SK-N-SH treated with all-trans-retinoic acid at 6 μM for 48 hours (cell line): ENCODE data around the gene AEN.

Experiments used
- ATAC-seq: fragments of 200-7000 bp; cut with Tn5 transposase; 3 replicates; pipeline ENCODE4 v1.9.1; 2020; ENCODE audit warnings: mild to moderate bottlenecking, moderate library complexity
- ARNTL ChIP-seq: fragments of 450-650 bp; formaldehyde crosslinking; IDR thresholded peaks from 2 replicates; pipeline ENCODE4 v1.5.0; 2020; ENCODE audit warnings: low read depth, mild to moderate bottlenecking, moderate library complexity, borderline replicate concordance
- GLIS3 ChIP-seq: fragments of 250-450 bp; sonication (Bioruptor Pico); IDR thresholded peaks from 2 replicates; pipeline ENCODE4 v1.5.0; 2020; ENCODE audit warnings: mild to moderate bottlenecking, moderate library complexity
- ISL1 ChIP-seq: fragments of 250-450 bp; sonication (Bioruptor Pico); IDR thresholded peaks from 2 replicates; pipeline ENCODE4 v2.1.2; 2022; ENCODE audit warnings: mild to moderate bottlenecking, moderate library complexity
- RARB ChIP-seq: fragments of 250-450 bp; sonication (Bioruptor Pico); IDR thresholded peaks from 2 replicates; pipeline ENCODE4 v1.8.0; 2021; ENCODE audit warnings: mild to moderate bottlenecking, moderate library complexity
- TOX ChIP-seq: fragments of 250-450 bp; sonication (Bioruptor Pico); IDR thresholded peaks from 2 replicates; pipeline ENCODE4 v1.8.0; 2021; ENCODE audit warnings: mild to moderate bottlenecking, moderate library complexity, borderline replicate concordance
- ZC3H10 ChIP-seq: fragments of 250-450 bp; sonication (Bioruptor Pico); IDR thresholded peaks from 2 replicates; pipeline ENCODE4 v1.5.1; 2021; ENCODE audit warnings: mild to moderate bottlenecking, moderate library complexity
- ZFP3 ChIP-seq: fragments of 250-450 bp; sonication (Bioruptor Pico); IDR thresholded peaks from 2 replicates; pipeline ENCODE4 v1.5.0; 2020; ENCODE audit warnings: mild to moderate bottlenecking, moderate library complexity
- ZNF70 ChIP-seq: fragments of 450-650 bp; formaldehyde crosslinking; IDR thresholded peaks from 2 replicates; pipeline ENCODE4 v1.5.0; 2020; ENCODE audit warnings: mild to moderate bottlenecking, moderate library complexity
- ZNF8 ChIP-seq: fragments of 450-650 bp; formaldehyde crosslinking; IDR thresholded peaks from 2 replicates; pipeline ENCODE4 v1.5.0; 2020; ENCODE audit warnings: mild to moderate bottlenecking, moderate library complexity
- TF ChIP-seq, protein P1 (sequence below): fragments of 250-450 bp; sonication (Bioruptor Pico); IDR thresholded peaks from 2 replicates; pipeline ENCODE4 v1.8.0; 2020; ENCODE audit warnings: mild to moderate bottlenecking, moderate library complexity, borderline replicate concordance
- TF ChIP-seq, protein P2 (sequence below): fragments of 250-450 bp; sonication (Bioruptor Pico); IDR thresholded peaks from 2 replicates; pipeline ENCODE4 v1.5.1; 2021; ENCODE audit warnings: mild to moderate bottlenecking, moderate library complexity
- TF ChIP-seq, protein P3 (sequence below): fragments of 250-450 bp; sonication (Bioruptor Pico); IDR thresholded peaks from 2 replicates; pipeline ENCODE4 v1.5.0; 2020; ENCODE audit warnings: mild to moderate bottlenecking, moderate library complexity
- TF ChIP-seq, protein P4 (sequence below): fragments of 250-450 bp; sonication (Bioruptor Pico); IDR thresholded peaks from 2 replicates; pipeline ENCODE4 v1.5.1; 2020; ENCODE audit warnings: low read depth, mild to moderate bottlenecking, moderate library complexity

Gene AEN

DNA sequence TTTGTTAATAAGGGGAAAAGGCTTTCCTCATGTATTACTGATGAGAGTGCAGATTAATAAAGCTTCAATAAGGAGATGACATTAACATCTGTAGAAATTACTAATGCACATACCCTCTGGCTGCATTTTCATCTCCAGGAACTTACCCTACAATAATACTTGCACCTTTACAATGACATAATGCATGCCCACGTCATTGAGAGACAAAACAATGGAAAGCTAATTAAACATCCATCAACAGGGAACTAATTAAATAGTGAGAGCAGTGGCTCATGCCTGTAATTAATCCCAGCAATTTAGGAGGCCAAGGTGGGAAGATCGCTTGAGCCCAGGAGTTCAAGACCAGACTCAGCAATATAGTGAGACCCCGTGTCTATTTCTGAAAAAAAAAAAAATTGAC, 41.8 kb upstream of the AEN start:
- TF ChIP-seq TOX (CRISPR knock-in tag): no peak
- TF ChIP-seq ZFP3 (CRISPR knock-in tag): no peak
- TF ChIP-seq, protein P1, sequence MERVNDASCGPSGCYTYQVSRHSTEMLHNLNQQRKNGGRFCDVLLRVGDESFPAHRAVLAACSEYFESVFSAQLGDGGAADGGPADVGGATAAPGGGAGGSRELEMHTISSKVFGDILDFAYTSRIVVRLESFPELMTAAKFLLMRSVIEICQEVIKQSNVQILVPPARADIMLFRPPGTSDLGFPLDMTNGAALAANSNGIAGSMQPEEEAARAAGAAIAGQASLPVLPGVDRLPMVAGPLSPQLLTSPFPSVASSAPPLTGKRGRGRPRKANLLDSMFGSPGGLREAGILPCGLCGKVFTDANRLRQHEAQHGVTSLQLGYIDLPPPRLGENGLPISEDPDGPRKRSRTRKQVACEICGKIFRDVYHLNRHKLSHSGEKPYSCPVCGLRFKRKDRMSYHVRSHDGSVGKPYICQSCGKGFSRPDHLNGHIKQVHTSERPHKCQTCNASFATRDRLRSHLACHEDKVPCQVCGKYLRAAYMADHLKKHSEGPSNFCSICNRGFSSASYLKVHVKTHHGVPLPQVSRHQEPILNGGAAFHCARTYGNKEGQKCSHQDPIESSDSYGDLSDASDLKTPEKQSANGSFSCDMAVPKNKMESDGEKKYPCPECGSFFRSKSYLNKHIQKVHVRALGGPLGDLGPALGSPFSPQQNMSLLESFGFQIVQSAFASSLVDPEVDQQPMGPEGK: no peak
- TF ChIP-seq ZNF8 (CRISPR knock-in tag): no peak
- ATAC-seq: no peak

DNA sequence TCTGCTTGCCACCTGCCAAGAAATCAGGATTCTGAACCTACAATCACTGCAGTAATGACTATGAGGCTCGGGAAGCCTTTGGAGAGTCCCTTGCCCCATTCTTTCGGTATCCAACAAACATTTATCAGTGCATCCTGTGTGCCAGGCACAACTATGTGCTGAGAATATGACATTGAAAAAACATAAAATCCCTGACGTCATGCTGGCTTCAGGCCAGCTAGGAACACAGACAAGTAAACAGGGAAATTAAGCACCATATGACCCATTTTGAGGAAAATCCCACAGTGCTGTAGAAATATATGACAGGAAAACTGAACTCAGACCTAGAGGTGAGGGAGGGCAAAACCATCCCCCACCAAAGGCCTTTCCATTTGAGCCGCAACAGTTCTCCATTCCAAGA, 40.6 kb upstream of the AEN start:
- peak; percentile 21; the same call in 1 of the 2 replicates for TF ChIP-seq ISL1 (CRISPR knock-in tag)
- TF ChIP-seq, protein P2, sequence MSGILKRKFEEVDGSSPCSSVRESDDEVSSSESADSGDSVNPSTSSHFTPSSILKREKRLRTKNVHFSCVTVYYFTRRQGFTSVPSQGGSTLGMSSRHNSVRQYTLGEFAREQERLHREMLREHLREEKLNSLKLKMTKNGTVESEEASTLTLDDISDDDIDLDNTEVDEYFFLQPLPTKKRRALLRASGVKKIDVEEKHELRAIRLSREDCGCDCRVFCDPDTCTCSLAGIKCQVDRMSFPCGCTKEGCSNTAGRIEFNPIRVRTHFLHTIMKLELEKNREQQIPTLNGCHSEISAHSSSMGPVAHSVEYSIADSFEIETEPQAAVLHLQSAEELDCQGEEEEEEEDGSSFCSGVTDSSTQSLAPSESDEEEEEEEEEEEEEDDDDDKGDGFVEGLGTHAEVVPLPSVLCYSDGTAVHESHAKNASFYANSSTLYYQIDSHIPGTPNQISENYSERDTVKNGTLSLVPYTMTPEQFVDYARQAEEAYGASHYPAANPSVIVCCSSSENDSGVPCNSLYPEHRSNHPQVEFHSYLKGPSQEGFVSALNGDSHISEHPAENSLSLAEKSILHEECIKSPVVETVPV (CRISPR knock-in tag): no peak
- TF ChIP-seq ZC3H10 (CRISPR knock-in tag): no peak
- TF ChIP-seq ARNTL: no peak
- TF ChIP-seq, all 23 proteins: peak for 1
- no peak for ATAC-seq

DNA sequence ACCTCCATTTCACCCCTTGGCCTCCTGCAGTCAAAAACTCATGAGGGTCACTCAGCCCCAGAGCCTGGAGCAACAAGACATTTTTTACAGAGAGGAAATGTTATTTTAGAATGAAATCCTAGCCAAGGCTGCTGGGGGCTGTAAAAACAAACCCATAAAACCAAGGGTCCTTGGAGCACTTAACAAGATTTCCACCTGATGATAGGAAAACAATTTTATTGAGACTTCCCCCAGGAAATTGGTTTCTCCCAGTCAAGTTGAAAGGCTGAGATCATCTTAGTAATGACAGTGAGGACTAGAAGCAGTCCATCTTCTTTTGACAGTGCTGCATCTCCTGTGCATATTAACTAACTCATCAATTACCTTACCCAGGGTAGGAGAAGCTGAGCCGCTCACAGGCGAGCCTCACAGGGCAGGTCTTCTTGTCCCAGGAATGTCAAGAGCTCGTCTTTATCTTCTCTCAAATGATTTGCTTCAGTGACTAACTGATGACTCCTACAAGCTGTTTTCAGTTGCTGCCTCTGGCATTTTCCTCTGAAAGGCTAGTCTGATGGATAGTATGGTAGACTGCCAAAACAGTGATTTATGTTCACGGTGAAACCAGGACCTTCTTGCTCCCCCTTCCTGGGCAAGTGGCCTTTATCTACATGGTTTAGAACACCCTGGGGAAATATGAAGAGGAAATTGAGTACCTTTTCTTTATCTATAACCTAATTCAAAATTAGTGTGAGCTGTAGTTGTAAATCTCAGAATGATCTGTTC, 34.6 kb upstream of the AEN start:
- peak; percentile 57; the same call in 1 of the 2 replicates for TF ChIP-seq ZFP3 (CRISPR knock-in tag)
- TF ChIP-seq ISL1 (CRISPR knock-in tag): peak; percentile 89
- TF ChIP-seq, protein P3, sequence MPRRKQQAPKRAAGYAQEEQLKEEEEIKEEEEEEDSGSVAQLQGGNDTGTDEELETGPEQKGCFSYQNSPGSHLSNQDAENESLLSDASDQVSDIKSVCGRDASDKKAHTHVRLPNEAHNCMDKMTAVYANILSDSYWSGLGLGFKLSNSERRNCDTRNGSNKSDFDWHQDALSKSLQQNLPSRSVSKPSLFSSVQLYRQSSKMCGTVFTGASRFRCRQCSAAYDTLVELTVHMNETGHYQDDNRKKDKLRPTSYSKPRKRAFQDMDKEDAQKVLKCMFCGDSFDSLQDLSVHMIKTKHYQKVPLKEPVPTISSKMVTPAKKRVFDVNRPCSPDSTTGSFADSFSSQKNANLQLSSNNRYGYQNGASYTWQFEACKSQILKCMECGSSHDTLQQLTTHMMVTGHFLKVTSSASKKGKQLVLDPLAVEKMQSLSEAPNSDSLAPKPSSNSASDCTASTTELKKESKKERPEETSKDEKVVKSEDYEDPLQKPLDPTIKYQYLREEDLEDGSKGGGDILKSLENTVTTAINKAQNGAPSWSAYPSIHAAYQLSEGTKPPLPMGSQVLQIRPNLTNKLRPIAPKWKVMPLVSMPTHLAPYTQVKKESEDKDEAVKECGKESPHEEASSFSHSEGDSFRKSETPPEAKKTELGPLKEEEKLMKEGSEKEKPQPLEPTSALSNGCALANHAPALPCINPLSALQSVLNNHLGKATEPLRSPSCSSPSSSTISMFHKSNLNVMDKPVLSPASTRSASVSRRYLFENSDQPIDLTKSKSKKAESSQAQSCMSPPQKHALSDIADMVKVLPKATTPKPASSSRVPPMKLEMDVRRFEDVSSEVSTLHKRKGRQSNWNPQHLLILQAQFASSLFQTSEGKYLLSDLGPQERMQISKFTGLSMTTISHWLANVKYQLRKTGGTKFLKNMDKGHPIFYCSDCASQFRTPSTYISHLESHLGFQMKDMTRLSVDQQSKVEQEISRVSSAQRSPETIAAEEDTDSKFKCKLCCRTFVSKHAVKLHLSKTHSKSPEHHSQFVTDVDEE (CRISPR knock-in tag): 0 out of 2 replicates have a peak, but pooled peaks have one; percentile 31
- no peak for TF ChIP-seq RARB (CRISPR knock-in tag)
- no peak for TF ChIP-seq ARNTL
- TF ChIP-seq, all 23 proteins: peak for 3
- no peak; the same call in 2 of the 3 replicates for ATAC-seq

DNA sequence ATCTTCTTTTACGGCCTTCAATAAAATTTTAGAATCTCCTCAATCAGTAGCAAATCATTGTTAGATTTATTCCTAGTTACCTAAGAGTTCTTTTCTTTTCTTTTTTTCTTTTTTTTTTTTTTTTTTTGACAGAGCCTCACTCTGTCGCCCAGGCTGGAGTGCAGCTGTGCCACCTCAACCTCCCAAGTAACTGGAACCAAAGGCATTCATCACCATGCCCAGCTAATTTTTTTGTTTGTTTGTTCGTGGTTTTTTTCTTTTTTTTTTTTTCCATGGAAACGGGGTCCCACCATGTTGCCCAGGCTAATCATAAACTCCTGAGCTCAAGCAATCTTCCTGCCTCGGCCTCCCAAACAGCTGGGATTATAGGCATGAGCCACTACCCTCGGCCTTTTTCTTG, 30.4 kb upstream of the AEN start:
- TF ChIP-seq, protein P1: no peak
- TF ChIP-seq, protein P3 (CRISPR knock-in tag): no peak
- TF ChIP-seq RARB (CRISPR knock-in tag) (no peak), GLIS3 (CRISPR knock-in tag) (no peak), ISL1 (CRISPR knock-in tag) (no peak), ZNF70 (no peak)
- TF ChIP-seq, protein P4, sequence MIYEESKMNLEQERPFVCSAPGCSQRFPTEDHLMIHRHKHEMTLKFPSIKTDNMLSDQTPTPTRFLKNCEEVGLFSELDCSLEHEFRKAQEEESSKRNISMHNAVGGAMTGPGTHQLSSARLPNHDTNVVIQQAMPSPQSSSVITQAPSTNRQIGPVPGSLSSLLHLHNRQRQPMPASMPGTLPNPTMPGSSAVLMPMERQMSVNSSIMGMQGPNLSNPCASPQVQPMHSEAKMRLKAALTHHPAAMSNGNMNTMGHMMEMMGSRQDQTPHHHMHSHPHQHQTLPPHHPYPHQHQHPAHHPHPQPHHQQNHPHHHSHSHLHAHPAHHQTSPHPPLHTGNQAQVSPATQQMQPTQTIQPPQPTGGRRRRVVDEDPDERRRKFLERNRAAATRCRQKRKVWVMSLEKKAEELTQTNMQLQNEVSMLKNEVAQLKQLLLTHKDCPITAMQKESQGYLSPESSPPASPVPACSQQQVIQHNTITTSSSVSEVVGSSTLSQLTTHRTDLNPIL (CRISPR knock-in tag): no peak
- TF ChIP-seq, protein P2 (CRISPR knock-in tag): no peak

More for the DNA sequence above, 30.4 kb upstream of the AEN start:
- ATAC-seq: no peak
